Measurements from ENCODE around the gene PRDM15. TPM values are rescaled to one million over a fixed set of nuclear protein-coding genes. Genes with fewer than 3 reads are reported as not detected.

The PRDM15 gene
- polyA plus RNA-seq, 1 donor (not counting 4 experiments of a cell fraction or from before 2014, with no cell fraction given) = 5.2 TPM

- no peak overlapping the region for H3K9ac ChIP-seq (ENCODE audit: control insufficient read depth, extremely low read depth, insufficient read depth, low read length)
- no peak overlapping the region for H2AFZ ChIP-seq (ENCODE audit: control insufficient read depth, low read length)
- H3K9me3 ChIP-seq (ENCODE audit: control insufficient read depth, low read depth, low read length) = no peaks in the 10 kb centered on the region
- no peak for TF ChIP-seq EZH2 (IDR thresholded peaks at IDR 0.05; ENCODE audit: low read length)
- TF ChIP-seq CTCF (optimal IDR thresholded peaks at IDR 0.05 in 1 of 3, IDR thresholded peaks at IDR 0.05 in 1 of 3, conservative IDR thresholded peaks at IDR 0.05 in 1 of 3; ENCODE audit: extremely low read depth in 1 of 3, insufficient read depth in 2 of 3, low read length in 3 of 3) = no peak
- peaks cover 6 to 14% of the 10 kb centered on the region in 2 experiments for H3K36me3 ChIP-seq (ENCODE audit: control insufficient read depth in 2 of 2, extremely low read depth in 1 of 2, insufficient read depth in 2 of 2, low read length in 2 of 2)
- no peaks in the 10 kb centered on the region for H3K79me2 ChIP-seq (ENCODE audit: control insufficient read depth, insufficient read depth, low read length)
- no peak for FAIRE-seq
- no peaks in the 10 kb centered on the region for H4K20me1 ChIP-seq (ENCODE audit: control insufficient read depth, extremely low read depth, insufficient read depth, low read length)
- dilution Hi-C loops (cut with MboI; ENCODE audit: extremely low pct_ligation_motif_present, low sequenced_read_pairs) = no loop called here
- H3K4me3 ChIP-seq (ENCODE audit: control insufficient read depth in 2 of 3, extremely low read depth in 1 of 3, insufficient read depth in 2 of 3, low read depth in 1 of 3, low read length in 3 of 3) = no peak overlapping the region
- no peaks in the 10 kb centered on the region for H3K27me3 ChIP-seq (ENCODE audit: control insufficient read depth, extremely low read depth, insufficient read depth, low read length)
- no peak for DNase-seq (ENCODE audit: low read depth, low spot score)
- H3K27ac ChIP-seq (ENCODE audit: control insufficient read depth, insufficient read depth, low read length) = no peak overlapping the region
- H3K4me2 ChIP-seq (ENCODE audit: control insufficient read depth, extremely low read depth, insufficient read depth, low read depth, low read length) = no peak overlapping the region
- H3K4me1 ChIP-seq (ENCODE audit: control insufficient read depth, extremely low read depth, insufficient read depth, low read length) = no peaks in the 10 kb centered on the region
- H3K9me1 ChIP-seq (ENCODE audit: control insufficient read depth, extremely low read depth, insufficient read depth, low read length) = no peaks in the 10 kb centered on the region
Measured at GRCh38 chr21:41839387-41840000, 39.6 kb downstream of the PRDM15 start.

- H3K9ac ChIP-seq (ENCODE audit: control insufficient read depth, extremely low read depth, insufficient read depth, low read length) = no peak overlapping the region
- no peaks in the 10 kb centered on the region for H3K9me1 ChIP-seq (ENCODE audit: control insufficient read depth, extremely low read depth, insufficient read depth, low read length)
- dilution Hi-C loops (cut with MboI; ENCODE audit: extremely low pct_ligation_motif_present, low sequenced_read_pairs) = no loop called here
- no peaks in the 10 kb centered on the region for H3K79me2 ChIP-seq (ENCODE audit: control insufficient read depth, insufficient read depth, low read length)
- H3K27ac ChIP-seq (ENCODE audit: control insufficient read depth, insufficient read depth, low read length) = no peak overlapping the region
- no peaks in the 10 kb centered on the region for H4K20me1 ChIP-seq (ENCODE audit: control insufficient read depth, extremely low read depth, insufficient read depth, low read length)
- FAIRE-seq = no peak
- H2AFZ ChIP-seq (ENCODE audit: control insufficient read depth, low read length) = no peak overlapping the region
- H3K4me1 ChIP-seq (ENCODE audit: control insufficient read depth, extremely low read depth, insufficient read depth, low read length) = no peaks in the 10 kb centered on the region
- peaks cover 7 to 19% of the 10 kb centered on the region in 2 experiments for H3K36me3 ChIP-seq (ENCODE audit: control insufficient read depth in 2 of 2, extremely low read depth in 1 of 2, insufficient read depth in 2 of 2, low read length in 2 of 2)
- TF ChIP-seq CTCF (optimal IDR thresholded peaks at IDR 0.05 in 1 of 3, IDR thresholded peaks at IDR 0.05 in 1 of 3, conservative IDR thresholded peaks at IDR 0.05 in 1 of 3; ENCODE audit: extremely low read depth in 1 of 3, insufficient read depth in 2 of 3, low read length in 3 of 3) (no peak), EZH2 (IDR thresholded peaks at IDR 0.05; ENCODE audit: low read length) (no peak)
- no peak overlapping the region for H3K4me2 ChIP-seq (ENCODE audit: control insufficient read depth, extremely low read depth, insufficient read depth, low read depth, low read length)
- H3K27me3 ChIP-seq (ENCODE audit: control insufficient read depth, extremely low read depth, insufficient read depth, low read length) = no peaks in the 10 kb centered on the region
- H3K4me3 ChIP-seq (ENCODE audit: control insufficient read depth in 2 of 3, extremely low read depth in 1 of 3, insufficient read depth in 2 of 3, low read depth in 1 of 3, low read length in 3 of 3) = no peak overlapping the region
- no peaks in the 10 kb centered on the region for H3K9me3 ChIP-seq (ENCODE audit: control insufficient read depth, low read depth, low read length)
- DNase-seq (ENCODE audit: low read depth, low spot score) = no peak
Measured at GRCh38 chr21:41837756-41838297, 41.3 kb downstream of the PRDM15 start.
